Astrocyte of the hippocampus (primary cell): ENCODE data around the gene HMGXB3.
"Not testable (repeated sequence)": the region's sequence is repeated elsewhere in the genome, so short reads cannot be mapped to it uniquely, and the experiment has no call there.

Experiments
- DNase-seq: peaks from one replicate; pipeline ENCODE4 v3.0.0; 2011; ENCODE audit warnings: low read depth, low spot score

HMGXB3 gene

GRCh38 chr5:150022158-150022531 lies 21.6 kb downstream of the HMGXB3 start:
- DNase-seq: peak; percentile 89

- DNase-seq: no peak
Measured at GRCh38 chr5:150022681-150023080, 22.1 kb downstream of the HMGXB3 start.

GRCh38 chr5:150023136-150023535 lies 22.6 kb downstream of the HMGXB3 start:
- no peak for DNase-seq

- DNase-seq: no peak
Measured at GRCh38 chr5:150024346-150024984, 23.9 kb downstream of the HMGXB3 start.

- no peak for DNase-seq
Measured at GRCh38 chr5:150026682-150027172, 26.2 kb downstream of the HMGXB3 start.

- not testable (repeated sequence) for DNase-seq
Measured at GRCh38 chr5:150028047-150028446, 27.5 kb downstream of the HMGXB3 start.

GRCh38 chr5:150033334-150033733 lies 32.8 kb downstream of the HMGXB3 start:
- no peak for DNase-seq

- peak; percentile 82 for DNase-seq
Measured at GRCh38 chr5:150034662-150035061, 34.1 kb downstream of the HMGXB3 start.

- DNase-seq: no peak
Measured at GRCh38 chr5:150035139-150035895, 34.8 kb downstream of the HMGXB3 start.

- DNase-seq: peak; percentile 94
Measured at GRCh38 chr5:150036513-150036912, 36.0 kb downstream of the HMGXB3 start.

GRCh38 chr5:150038547-150038946 lies 38.0 kb downstream of the HMGXB3 start:
- DNase-seq: no peak

- no peak for DNase-seq
Measured at GRCh38 chr5:150042459-150042858, 41.9 kb downstream of the HMGXB3 start.

- no peak for DNase-seq
Measured at GRCh38 chr5:150043657-150044328, 43.3 kb downstream of the HMGXB3 start.

- peak; percentile 85 for DNase-seq
Measured at GRCh38 chr5:150044329-150044681, 43.8 kb downstream of the HMGXB3 start.

- no peak for DNase-seq
Measured at GRCh38 chr5:150044712-150045111, 44.2 kb downstream of the HMGXB3 start.

- no peak for DNase-seq
Measured at GRCh38 chr5:150045549-150045948, 45.0 kb downstream of the HMGXB3 start.

- no peak for DNase-seq
Measured at GRCh38 chr5:150046031-150046430, 45.5 kb downstream of the HMGXB3 start.

- peak; percentile 28 for DNase-seq
Measured at GRCh38 chr5:150050172-150050811, 49.8 kb downstream of the HMGXB3 start.

GRCh38 chr5:150051657-150052195 lies 51.2 kb downstream of the HMGXB3 start:
- DNase-seq: no peak

GRCh38 chr5:150052226-150052955 lies 51.9 kb downstream of the HMGXB3 start:
- DNase-seq: no peak
